Keratinocyte (primary cell): Measurements from ENCODE around the gene SIK3. TPM values are rescaled to one million over a fixed set of nuclear protein-coding genes. Genes with fewer than 3 reads are reported as not detected.

ENCODE experiments used
- DNase-seq: peaks from one replicate; pipeline ENCODE4 v3.0.0-alpha.2; 2011; ENCODE audit warnings: low read depth, missing footprints, low spot score
- FAIRE-seq: peaks from 2 replicates; lab custom pipeline; 2011; peaks lifted over from hg19 to GRCh38; lab: Jason Lieb, UNC
- H2AFZ ChIP-seq: 2 replicates; pipeline ENCODE4 v1.6.0; 2012; ENCODE audit warnings: low read length, control low read depth, inconsistent platforms; ENCODE audit not compliant: control insufficient read depth
- H3K27ac ChIP-seq: 2 replicates; pipeline ENCODE4 v1.5.1; 2011; ENCODE audit warnings: low read length; ENCODE audit not compliant: control insufficient read depth, insufficient read depth
- H3K27me3 ChIP-seq: 3 replicates; pipeline ENCODE4 v1.6.0; 2011; ENCODE audit warnings: low read length; ENCODE audit not compliant: control insufficient read depth, insufficient read depth; ENCODE audit errors: extremely low read depth
- H3K36me3 ChIP-seq, 2 experiments: 2 replicates in 1 of 2; 3 replicates in 1 of 2; pipeline ENCODE4 v1.5.1; 2011; ENCODE audit warnings: low read length in 2 of 2, mild to moderate bottlenecking in 1 of 2; ENCODE audit not compliant: control insufficient read depth in 2 of 2, insufficient read depth in 2 of 2; ENCODE audit errors: extremely low read depth in 1 of 2
- H3K4me1 ChIP-seq: 3 replicates; pipeline ENCODE4 v1.5.1; 2011; ENCODE audit warnings: low read length; ENCODE audit not compliant: control insufficient read depth, insufficient read depth; ENCODE audit errors: extremely low read depth
- H3K4me2 ChIP-seq: 3 replicates; pipeline ENCODE4 v1.6.0; 2011; ENCODE audit warnings: low read depth, low read length; ENCODE audit not compliant: control insufficient read depth, insufficient read depth; ENCODE audit errors: extremely low read depth
- H3K4me3 ChIP-seq, 3 experiments: fragments of 200-600 bp in 1 of 3; sonication (generic) in 1 of 3; 2 replicates in 2 of 3; 3 replicates in 1 of 3; pipeline ENCODE4 v1.5.1; 2011 to 2016; ENCODE audit warnings: low read length in 3 of 3, mild to moderate bottlenecking in 3 of 3, control low read depth in 2 of 3, inconsistent platforms in 1 of 3, low read depth in 1 of 3, mixed read lengths in 1 of 3, mixed run types in 1 of 3, moderate library complexity in 1 of 3; ENCODE audit not compliant: control insufficient read depth in 2 of 3, insufficient read depth in 2 of 3; ENCODE audit errors: extremely low read depth in 1 of 3
- H3K79me2 ChIP-seq: 2 replicates; pipeline ENCODE4 v1.6.0; 2012; ENCODE audit warnings: low read length; ENCODE audit not compliant: control insufficient read depth, insufficient read depth
- H3K9ac ChIP-seq: 3 replicates; pipeline ENCODE4 v1.6.0; 2011; ENCODE audit warnings: low read length; ENCODE audit not compliant: control insufficient read depth, insufficient read depth; ENCODE audit errors: extremely low read depth
- H3K9me1 ChIP-seq: 3 replicates; pipeline ENCODE4 v1.6.0; 2011; ENCODE audit warnings: low read length; ENCODE audit not compliant: control insufficient read depth, insufficient read depth; ENCODE audit errors: extremely low read depth
- H3K9me3 ChIP-seq: 2 replicates; pipeline ENCODE4 v1.5.1; 2012; ENCODE audit warnings: low read depth, low read length; ENCODE audit not compliant: control insufficient read depth
- H4K20me1 ChIP-seq: 3 replicates; pipeline ENCODE4 v1.6.0; 2011; ENCODE audit warnings: low read length; ENCODE audit not compliant: control insufficient read depth, insufficient read depth; ENCODE audit errors: extremely low read depth
- CTCF ChIP-seq, 3 experiments: IDR thresholded peaks in 1 of 3; conservative IDR thresholded peaks in 1 of 3; optimal IDR thresholded peaks in 1 of 3; 2 replicates in 2 of 3; 3 replicates in 1 of 3; pipeline versions ENCODE3 to v1.5.1; 2011; ENCODE audit warnings: low read length in 3 of 3, mild to moderate bottlenecking in 3 of 3, moderate library complexity in 2 of 3, control low read depth in 1 of 3, inconsistent platforms in 1 of 3; ENCODE audit not compliant: insufficient read depth in 2 of 3; ENCODE audit errors: extremely low read depth in 1 of 3
- EZH2 ChIP-seq: IDR thresholded peaks from one replicate; pipeline ENCODE4 v1.6.1; 2012; ENCODE audit warnings: inconsistent platforms, mild to moderate bottlenecking, low read length, moderate library complexity
- dilution Hi-C: fragments of 300-500 bp; cut with MboI; formaldehyde crosslinking; loops from one replicate; pipeline ENCODE4 v1.7.0; 2020; ENCODE audit warnings: low sequenced_read_pairs; ENCODE audit not compliant: extremely low pct_ligation_motif_present
- polyA plus RNA-seq, 5 experiments: library from polyadenylated mRNA; depleted of rRNA in 3 of 5; stranded (reverse) in 3 of 5; stranded (forward) in 1 of 5; unstranded in 1 of 5; fragments of >200 nt; gene quantifications; 1 replicate in 1 of 5; 2 replicates in 3 of 5; 3 replicates in 1 of 5; pipeline versions ENCODE4 v1.2.1 to v1.2.3, GENCODE V29; 2011 to 2012; ENCODE audit warnings: missing spikeins in 2 of 5, low read depth in 1 of 5, low replicate concordance in 1 of 5

Gene SIK3
- polyA plus RNA-seq, 1 donor (not counting 4 experiments of a cell fraction or from before 2014, with no cell fraction given) = 8.2 TPM

- dilution Hi-C loops = no loop called here
- H3K4me2 ChIP-seq = no peak overlapping the region
- H3K36me3 ChIP-seq = peaks cover 0 to 2% of the 10 kb centered on the region in 2 experiments
- no peak for DNase-seq
- no peak overlapping the region for H2AFZ ChIP-seq
- H3K9me3 ChIP-seq = no peaks in the 10 kb centered on the region
- peaks cover 2% of the 10 kb centered on the region for H3K79me2 ChIP-seq
- H3K27ac ChIP-seq = no peak overlapping the region
- no peaks in the 10 kb centered on the region for H3K27me3 ChIP-seq
- no peak overlapping the region for H3K9ac ChIP-seq
- no peaks in the 10 kb centered on the region for H4K20me1 ChIP-seq
- peak; percentile 41 for FAIRE-seq
- H3K4me1 ChIP-seq = peaks cover 3% of the 10 kb centered on the region
- no peak overlapping the region for H3K4me3 ChIP-seq
- no peaks in the 10 kb centered on the region for H3K9me1 ChIP-seq
- TF ChIP-seq EZH2 = no peak
- no peak for TF ChIP-seq CTCF (optimal IDR thresholded peaks at IDR 0.05 in 1 of 3, IDR thresholded peaks at IDR 0.05 in 1 of 3, conservative IDR thresholded peaks at IDR 0.05 in 1 of 3; ENCODE audit: extremely low read depth in 1 of 3, insufficient read depth in 2 of 3, low read length in 3 of 3)
Measured at GRCh38 chr11:116911976-116912734, 186.1 kb downstream of the SIK3 start.

- no peak overlapping the region for H3K4me2 ChIP-seq
- FAIRE-seq = no peak
Measured at GRCh38 chr11:116910847-116911246, 187.4 kb downstream of the SIK3 start.

More at GRCh38 chr11:116910847-116911246, 187.4 kb downstream of the SIK3 start:
- H3K9me1 ChIP-seq = no peaks in the 10 kb centered on the region
- peaks cover 2% of the 10 kb centered on the region for H3K79me2 ChIP-seq
- H3K9ac ChIP-seq = no peak overlapping the region
- no peaks in the 10 kb centered on the region for H3K27me3 ChIP-seq
- H3K36me3 ChIP-seq = peaks cover 0 to 2% of the 10 kb centered on the region in 2 experiments
- TF ChIP-seq CTCF (optimal IDR thresholded peaks at IDR 0.05 in 1 of 3, IDR thresholded peaks at IDR 0.05 in 1 of 3, conservative IDR thresholded peaks at IDR 0.05 in 1 of 3; ENCODE audit: extremely low read depth in 1 of 3, insufficient read depth in 2 of 3, low read length in 3 of 3) = no peak
- TF ChIP-seq EZH2 = no peak
- peaks cover 3% of the 10 kb centered on the region for H3K4me1 ChIP-seq
- dilution Hi-C loops = no loop called here
- no peaks in the 10 kb centered on the region for H3K9me3 ChIP-seq
- DNase-seq = no peak
- H4K20me1 ChIP-seq = no peaks in the 10 kb centered on the region
- H3K27ac ChIP-seq = no peak overlapping the region
- H3K4me3 ChIP-seq = no peak overlapping the region
- H2AFZ ChIP-seq = no peak overlapping the region
